Natural killer cell (primary cell): Measurements from ENCODE around the gene UAP1L1. TPM values are rescaled to one million over a fixed set of nuclear protein-coding genes. Genes with fewer than 3 reads are reported as not detected.

Experiments
- ATAC-seq, 3 donors: fragments of 150-1000 bp in 2 of 3; fragments of 200-7000 bp in 1 of 3; cut with Tn5 transposase; 1 replicate in 1 of 3; 2 replicates in 2 of 3; pipeline ENCODE4 v1.10.0; 2021; ENCODE audit warnings: mild to moderate bottlenecking in 2 of 3, moderate library complexity in 2 of 3
- DNase-seq, 2 donors: peaks; one replicate each; pipeline versions ENCODE4 v3.0.0 to v3.0.0-alpha.2; 2013 to 2021; ENCODE audit warnings: mixed read lengths in 1 of 2
- H3K27ac ChIP-seq: one replicate; pipeline ENCODE4 v1.5.1; 2013; ENCODE audit warnings: mild to moderate bottlenecking, low read length
- H3K27me3 ChIP-seq: one replicate; pipeline ENCODE4 v1.6.1; 2013; ENCODE audit warnings: low read length; ENCODE audit not compliant: control insufficient read depth, insufficient read depth
- H3K36me3 ChIP-seq: one replicate; pipeline ENCODE4 v1.6.1; 2013; ENCODE audit warnings: low read length; ENCODE audit not compliant: control insufficient read depth, insufficient read depth
- H3K4me1 ChIP-seq: one replicate; pipeline ENCODE4 v1.6.1; 2013; ENCODE audit warnings: low read length; ENCODE audit not compliant: control insufficient read depth, insufficient read depth
- H3K4me3 ChIP-seq: one replicate; pipeline ENCODE4 v1.5.1; 2013; ENCODE audit warnings: low read length
- H3K9me3 ChIP-seq: one replicate; pipeline ENCODE4 v1.6.1; 2013; ENCODE audit warnings: low read length; ENCODE audit not compliant: control insufficient read depth, insufficient read depth
- H3K27ac Mint-ChIP-seq, 2 donors: one replicate each; pipeline ENCODE4 v1.8.0; 2022; ENCODE audit warnings: mild to moderate bottlenecking in 2 of 2, mixed read lengths in 2 of 2, moderate library complexity in 1 of 2
- H3K27me3 Mint-ChIP-seq, 2 donors: one replicate each; pipeline ENCODE4 v1.8.0; 2022; ENCODE audit warnings: low read depth in 2 of 2, mixed read lengths in 2 of 2
- H3K36me3 Mint-ChIP-seq: one replicate; pipeline ENCODE4 v1.8.0; 2022; ENCODE audit warnings: mixed read lengths
- H3K4me1 Mint-ChIP-seq, 2 donors: one replicate each; pipeline ENCODE4 v1.8.0; 2022; ENCODE audit warnings: mixed read lengths in 2 of 2
- H3K4me3 Mint-ChIP-seq: one replicate; pipeline ENCODE4 v1.8.0; 2022; ENCODE audit warnings: mild to moderate bottlenecking, moderate library complexity, mixed read lengths
- H3K9me3 Mint-ChIP-seq, 2 donors: one replicate each; pipeline ENCODE4 v1.8.0; 2022; ENCODE audit warnings: mixed read lengths in 2 of 2
- CTCF ChIP-seq: fragments of 200-600 bp; IDR thresholded peaks from one replicate; pipeline ENCODE4 v1.8.0; 2022; ENCODE audit warnings: antibody characterized with exemption
- WGBS: methylation state at CpG from one replicate; pipeline ENCODE4 v1.1.7; 2013; ENCODE audit warnings: missing lambda C conversion rate; ENCODE audit not compliant: insufficient coverage; 5-methylcytosine and 5-hydroxymethylcytosine counted together
- intact Hi-C: fragments of 100-400 bp; cut with micrococcal nuclease; formaldehyde crosslinking; loops from one replicate; pipeline ENCODE4 v1.14.2; 2022
- total RNA-seq, 4 donors: library from RNA; stranded (reverse); fragments of 120-200 nt in 1 of 4; gene quantifications; one replicate each; pipeline versions ENCODE4 v1.2.3 to v1.2.4, GENCODE V29; 2013 to 2022

The UAP1L1 gene
- total RNA-seq, 3 donors from 2014 or later (not counting 1 experiment from before 2014, with no cell fraction given), result 10.5 to 25.8 (median 19.3) TPM

GRCh38 chr9:137065336-137065967, 11.9 kb upstream of the UAP1L1 start:
- Histone ChIP-seq H3K36me3 (no peaks in the 10 kb centered on the region), H3K27ac (no peak overlapping the region), H3K9me3 (no peaks in the 10 kb centered on the region), H3K27me3 (no peaks in the 10 kb centered on the region), H3K4me1 (peaks cover 20% of the 10 kb centered on the region), H3K4me3 (no peak overlapping the region)
- Mint-ChIP-seq H3K36me3 (no peaks in the 10 kb centered on the region), H3K4me1 (peaks cover 8 to 11% of the 10 kb centered on the region in 2 donors), H3K9me3 (no peaks in the 10 kb centered on the region), H3K27ac (no peak overlapping the region), H3K4me3 (no peak overlapping the region), H3K27me3 (no peaks in the 10 kb centered on the region)
- WGBS, result 94% methylated on average over 23 of the region's 23 CpGs
- DNase-seq (no peak), ATAC-seq (no peak)
- TF ChIP-seq CTCF, result no peak
- intact Hi-C loops, result no loop called here

GRCh38 chr9:137066096-137066861, 11.0 kb upstream of the UAP1L1 start:
- no peaks in the 10 kb centered on the region for H3K9me3 Mint-ChIP-seq
- intact Hi-C loops, result no loop called here
- Histone ChIP-seq H3K27ac (no peak overlapping the region), H3K4me3 (no peak overlapping the region), H3K4me1 (peaks cover 28% of the 10 kb centered on the region), H3K9me3 (no peaks in the 10 kb centered on the region), H3K27me3 (no peaks in the 10 kb centered on the region), H3K36me3 (no peaks in the 10 kb centered on the region)
- DNase-seq (no peak), ATAC-seq (no peak)
- H3K27ac Mint-ChIP-seq, result no peak overlapping the region
- TF ChIP-seq CTCF, result no peak
- WGBS, result 94% methylated on average over 26 of the region's 26 CpGs
- H3K36me3 Mint-ChIP-seq, result no peaks in the 10 kb centered on the region
- H3K27me3 Mint-ChIP-seq, result no peaks in the 10 kb centered on the region
- peaks cover 8 to 19% of the 10 kb centered on the region in 2 donors for H3K4me1 Mint-ChIP-seq
- H3K4me3 Mint-ChIP-seq, result no peak overlapping the region

GRCh38 chr9:137067860-137068538, 9.3 kb upstream of the UAP1L1 start:
- Histone ChIP-seq H3K4me3 (no peak overlapping the region), H3K9me3 (no peaks in the 10 kb centered on the region), H3K27ac (no peak overlapping the region), H3K4me1 (peaks cover 30% of the 10 kb centered on the region), H3K27me3 (no peaks in the 10 kb centered on the region), H3K36me3 (no peaks in the 10 kb centered on the region)
- Mint-ChIP-seq H3K27ac (peak overlapping the region; percentile 72 to 73), H3K9me3 (no peaks in the 10 kb centered on the region), H3K27me3 (no peaks in the 10 kb centered on the region), H3K4me3 (peak overlapping the region; percentile 79), H3K4me1 (peaks cover 8 to 21% of the 10 kb centered on the region in 2 donors), H3K36me3 (no peaks in the 10 kb centered on the region)
- peak; percentile 79 for TF ChIP-seq CTCF
- ATAC-seq, result peak; percentile 56 to 72 (median 63)
- intact Hi-C loops, result no loop called here
- DNase-seq, result peak; percentile 76 to 94
- WGBS, result 59% methylated on average over 12 of the region's 12 CpGs
